Liver (tissue), 9 donors: ENCODE measurements around the gene ADGRV1. TPM values are rescaled to one million over a fixed set of nuclear protein-coding genes. Genes with fewer than 3 reads are reported as not detected.

Experiments
- DNase-seq: peaks from one replicate; pipeline ENCODE4 v3.0.0-alpha.2; 2017; ENCODE audit warnings: low spot score
- H3K27ac ChIP-seq, 2 donors: one replicate each; pipeline ENCODE4 v1.7.0; 2013; ENCODE audit warnings: inconsistent platforms in 2 of 2, low read length in 2 of 2, control low read depth in 1 of 2, low read depth in 1 of 2, mild to moderate bottlenecking in 1 of 2
- H3K27me3 ChIP-seq, 4 donors: one replicate each; pipeline versions ENCODE4 v1.6.1 to v1.7.0; 2013; ENCODE audit warnings: low read length in 3 of 4, inconsistent platforms in 1 of 4, mild to moderate bottlenecking in 1 of 4, moderate library complexity in 1 of 4; ENCODE audit not compliant: control insufficient read depth in 4 of 4, insufficient read depth in 4 of 4
- H3K36me3 ChIP-seq, 4 donors: one replicate each; pipeline versions ENCODE4 v1.6.1 to v1.7.0; 2013; ENCODE audit warnings: low read length in 3 of 4, mild to moderate bottlenecking in 3 of 4, low read depth in 1 of 4, moderate library complexity in 1 of 4; ENCODE audit not compliant: control insufficient read depth in 4 of 4, insufficient read depth in 3 of 4
- H3K4me1 ChIP-seq, 4 donors: one replicate each; pipeline versions ENCODE4 v1.6.1 to v1.7.0; 2013; ENCODE audit warnings: low read length in 3 of 4, mild to moderate bottlenecking in 3 of 4, moderate library complexity in 1 of 4; ENCODE audit not compliant: control insufficient read depth in 4 of 4, insufficient read depth in 4 of 4
- H3K4me3 ChIP-seq, 3 donors: one replicate each; pipeline versions ENCODE4 v1.6.1 to v1.7.0; 2013; ENCODE audit warnings: low read length in 3 of 3, control low read depth in 1 of 3, low read depth in 1 of 3, mild to moderate bottlenecking in 1 of 3
- H3K9ac ChIP-seq, 2 donors: one replicate each; pipeline ENCODE4 v1.7.0; 2013; ENCODE audit warnings: low read length in 2 of 2, mild to moderate bottlenecking in 2 of 2, moderate library complexity in 2 of 2, control low read depth in 1 of 2, low read depth in 1 of 2
- H3K9me3 ChIP-seq, 4 donors: one replicate each; pipeline versions ENCODE4 v1.6.1 to v1.7.0; 2013; ENCODE audit warnings: low read length in 3 of 4; ENCODE audit not compliant: control insufficient read depth in 4 of 4
- ATF3 ChIP-seq: IDR thresholded peaks from 2 replicates; pipeline ENCODE4 v1.6.1; 2016; ENCODE audit warnings: antibody characterized with exemption
- EGR1 ChIP-seq, 2 donors: IDR thresholded peaks; 2 replicates each; pipeline ENCODE4 v1.6.1; 2016 to 2018; ENCODE audit warnings: antibody characterized with exemption in 2 of 2, low read depth in 2 of 2
- FOXA1 ChIP-seq: IDR thresholded peaks from 2 replicates; pipeline ENCODE4 v1.6.1; 2016; ENCODE audit warnings: antibody characterized with exemption
- GABPA ChIP-seq, 2 donors: IDR thresholded peaks in 1 of 2; conservative IDR thresholded peaks in 1 of 2; 2 replicates each; pipeline ENCODE4 v1.6.1; 2016; ENCODE audit warnings: antibody characterized with exemption in 2 of 2, mild to moderate bottlenecking in 1 of 2, moderate library complexity in 1 of 2
- HNF4A ChIP-seq, 2 donors: conservative IDR thresholded peaks; 2 replicates each; pipeline ENCODE4 v1.6.1; 2016; ENCODE audit warnings: antibody characterized with exemption in 2 of 2, mild to moderate bottlenecking in 2 of 2
- HNF4G ChIP-seq: IDR thresholded peaks from 2 replicates; pipeline ENCODE4 v1.6.1; 2016; ENCODE audit warnings: antibody characterized with exemption
- JUND ChIP-seq, 2 donors: IDR thresholded peaks; 2 replicates each; pipeline ENCODE4 v1.6.1; 2016; ENCODE audit warnings: antibody characterized with exemption in 2 of 2
- NR2F2 ChIP-seq: IDR thresholded peaks from 2 replicates; pipeline ENCODE4 v1.6.1; 2016; ENCODE audit warnings: antibody characterized with exemption
- RAD21 ChIP-seq, 2 donors: IDR thresholded peaks; 2 replicates each; pipeline ENCODE4 v1.6.1; 2016; ENCODE audit warnings: antibody characterized with exemption in 2 of 2, mild to moderate bottlenecking in 2 of 2
- REST ChIP-seq: IDR thresholded peaks from 2 replicates; pipeline ENCODE4 v1.6.1; 2016; ENCODE audit warnings: antibody characterized with exemption, mild to moderate bottlenecking
- RXRA ChIP-seq, 2 donors: IDR thresholded peaks; 2 replicates each; pipeline ENCODE4 v1.6.1; 2017 to 2018; ENCODE audit warnings: antibody characterized with exemption in 2 of 2, mild to moderate bottlenecking in 1 of 2
- SP1 ChIP-seq: IDR thresholded peaks from 2 replicates; pipeline ENCODE4 v1.6.1; 2018; ENCODE audit warnings: antibody characterized with exemption, mild to moderate bottlenecking
- TAF1 ChIP-seq: conservative IDR thresholded peaks from 2 replicates; pipeline ENCODE4 v1.6.1; 2016; ENCODE audit warnings: antibody characterized with exemption, mild to moderate bottlenecking
- YY1 ChIP-seq: IDR thresholded peaks from 2 replicates; pipeline ENCODE4 v1.6.1; 2016; ENCODE audit warnings: antibody characterized with exemption, mild to moderate bottlenecking
- ZBTB33 ChIP-seq: IDR thresholded peaks from 2 replicates; pipeline ENCODE4 v1.6.1; 2016; ENCODE audit warnings: antibody characterized with exemption
- WGBS: extraction: QIAGEN DNeasy Blood & Tissue Kit; methylation state at CpG from one replicate; pipeline ENCODE4 v1.1.7; 2013; 5-methylcytosine and 5-hydroxymethylcytosine counted together
- polyA plus RNA-seq, 2 donors: library from polyadenylated mRNA; stranded (reverse) in 1 of 2; unstranded in 1 of 2; fragments of 200-250 nt in 1 of 2; fragments of >200 nt in 1 of 2; fragmentation: Nextera tagmentation in 1 of 2; extraction: Ambion mirVana in 1 of 2; gene quantifications; one replicate each; pipeline versions ENCODE4 v1.2.1 to v1.2.3, GENCODE V29; 2013 to 2015
- total RNA-seq, 2 donors: library from RNA; depleted of rRNA; stranded (reverse); fragments of >200 nt; gene quantifications; one replicate each; pipeline ENCODE4 v1.2.3, GENCODE V29; 2014
- TF ChIP-seq, protein P1 (sequence below): IDR thresholded peaks from 2 replicates; pipeline ENCODE4 v1.6.1; 2016; ENCODE audit warnings: antibody characterized with exemption
- TF ChIP-seq, protein P2 (sequence below): fragments of 150-350 bp; IDR thresholded peaks from 2 replicates; pipeline ENCODE4 v1.5.1; 2017; ENCODE audit warnings: improper control_type of control experiment, low read depth, low read length; ENCODE audit not compliant: missing input control
- donor health status: healthy.
- donor health status: healthy.
- donor health status: healthy.
- donor health status: healthy.
- donor health status: healthy.

Gene ADGRV1
- total and polyA plus RNA-seq, 4 donors = 5.1 to 15.5 (median 9.6) TPM

- no peak for DNase-seq
- 96% methylated on average over 2 of the region's 2 CpGs for WGBS
Measured at GRCh38 chr5:91070761-91071550, 512.4 kb downstream of the ADGRV1 start.

More at GRCh38 chr5:91070761-91071550, 512.4 kb downstream of the ADGRV1 start:
- Histone ChIP-seq H3K9ac (no peak overlapping the region), H3K4me3 (no peak overlapping the region), H3K9me3 (no peaks in the 10 kb centered on the region), H3K27ac (no peak overlapping the region), H3K36me3 (no peaks in the 10 kb centered on the region), H3K27me3 (no peaks in the 10 kb centered on the region), H3K4me1 (no peaks in the 10 kb centered on the region)
- TF ChIP-seq HNF4A (conservative IDR thresholded peaks at IDR 0.05) = no peak
- TF ChIP-seq EGR1 (IDR thresholded peaks at IDR 0.05; ENCODE audit: low read depth in 2 of 2) = no peak
- TF ChIP-seq JUND (IDR thresholded peaks at IDR 0.05) = no peak
- no peak for TF ChIP-seq GABPA (IDR thresholded peaks at IDR 0.05 in 1 of 2, conservative IDR thresholded peaks at IDR 0.05 in 1 of 2)
- TF ChIP-seq ZBTB33 = no peak
- TF ChIP-seq RAD21 (IDR thresholded peaks at IDR 0.05) = no peak
- no peak for TF ChIP-seq ATF3
- no peak for TF ChIP-seq NR2F2
- TF ChIP-seq, protein P1, sequence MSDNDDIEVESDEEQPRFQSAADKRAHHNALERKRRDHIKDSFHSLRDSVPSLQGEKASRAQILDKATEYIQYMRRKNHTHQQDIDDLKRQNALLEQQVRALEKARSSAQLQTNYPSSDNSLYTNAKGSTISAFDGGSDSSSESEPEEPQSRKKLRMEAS = no peak
- TF ChIP-seq TAF1 = no peak
- TF ChIP-seq FOXA1 = no peak
- TF ChIP-seq HNF4G = no peak
- TF ChIP-seq REST = no peak
- TF ChIP-seq, protein P2, sequence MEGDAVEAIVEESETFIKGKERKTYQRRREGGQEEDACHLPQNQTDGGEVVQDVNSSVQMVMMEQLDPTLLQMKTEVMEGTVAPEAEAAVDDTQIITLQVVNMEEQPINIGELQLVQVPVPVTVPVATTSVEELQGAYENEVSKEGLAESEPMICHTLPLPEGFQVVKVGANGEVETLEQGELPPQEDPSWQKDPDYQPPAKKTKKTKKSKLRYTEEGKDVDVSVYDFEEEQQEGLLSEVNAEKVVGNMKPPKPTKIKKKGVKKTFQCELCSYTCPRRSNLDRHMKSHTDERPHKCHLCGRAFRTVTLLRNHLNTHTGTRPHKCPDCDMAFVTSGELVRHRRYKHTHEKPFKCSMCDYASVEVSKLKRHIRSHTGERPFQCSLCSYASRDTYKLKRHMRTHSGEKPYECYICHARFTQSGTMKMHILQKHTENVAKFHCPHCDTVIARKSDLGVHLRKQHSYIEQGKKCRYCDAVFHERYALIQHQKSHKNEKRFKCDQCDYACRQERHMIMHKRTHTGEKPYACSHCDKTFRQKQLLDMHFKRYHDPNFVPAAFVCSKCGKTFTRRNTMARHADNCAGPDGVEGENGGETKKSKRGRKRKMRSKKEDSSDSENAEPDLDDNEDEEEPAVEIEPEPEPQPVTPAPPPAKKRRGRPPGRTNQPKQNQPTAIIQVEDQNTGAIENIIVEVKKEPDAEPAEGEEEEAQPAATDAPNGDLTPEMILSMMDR = no peak
- TF ChIP-seq SP1 = no peak
- TF ChIP-seq RXRA (IDR thresholded peaks at IDR 0.05) = no peak
- TF ChIP-seq YY1 = no peak
